Skeletal muscle satellite cell (primary cell): ENCODE results near the gene CXCL10.
"Not testable (repeated sequence)": the region's sequence is repeated elsewhere in the genome, so short reads cannot be mapped to it uniquely, and the experiment has no call there.

Experiments
- H3K27me3 ChIP-seq: 2 replicates; pipeline ENCODE4 v1.7.0; 2013; ENCODE audit warnings: low read length; ENCODE audit not compliant: control insufficient read depth, insufficient read depth
- H3K36me3 ChIP-seq: 2 replicates; pipeline ENCODE4 v1.7.0; 2013; ENCODE audit warnings: mild to moderate bottlenecking, control low read depth, low read length; ENCODE audit not compliant: insufficient read depth
- H3K4me1 ChIP-seq: 2 replicates; pipeline ENCODE4 v1.7.0; 2013; ENCODE audit warnings: low read length; ENCODE audit not compliant: control insufficient read depth, insufficient read depth
- H3K4me2 ChIP-seq: 2 replicates; pipeline ENCODE4 v1.7.0; 2013; ENCODE audit warnings: mild to moderate bottlenecking, low read length
- H3K4me3 ChIP-seq: 2 replicates; pipeline ENCODE4 v1.7.0; 2013; ENCODE audit warnings: low read length
- H3K9ac ChIP-seq: 2 replicates; pipeline ENCODE4 v1.7.0; 2013; ENCODE audit warnings: mild to moderate bottlenecking, low read depth, low read length, moderate library complexity
- H3K9me3 ChIP-seq: replicated peaks from 2 replicates; pipeline ENCODE4 v1.7.0; 2013; ENCODE audit warnings: mild to moderate bottlenecking, control low read depth, low read length

The CXCL10 gene

DNA sequence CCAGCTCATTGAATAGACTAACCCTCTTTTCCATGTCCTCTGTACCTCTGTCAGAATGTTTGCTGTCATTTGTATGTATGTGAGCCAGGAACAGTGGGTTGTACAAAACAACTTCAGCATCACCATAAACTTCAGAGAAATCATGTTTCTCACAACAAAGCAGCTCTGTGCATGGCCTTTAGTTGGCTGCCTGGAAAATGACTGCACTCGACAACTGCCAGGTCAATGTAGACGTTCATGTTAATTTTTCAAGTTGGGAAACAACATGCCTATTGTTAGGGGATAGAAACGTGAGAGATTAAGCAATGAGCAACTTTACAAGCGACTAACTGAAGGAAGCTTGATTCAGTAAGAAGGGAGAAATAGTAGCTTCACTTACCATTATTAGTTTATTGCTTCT is 30.4 kb upstream of the CXCL10 start:
- H3K4me2 ChIP-seq: no peak overlapping the region
- H3K4me1 ChIP-seq: no peaks in the 10 kb centered on the region
- H3K4me3 ChIP-seq: no peak overlapping the region
- peaks cover 55% of the 10 kb centered on the region for H3K27me3 ChIP-seq
- no peaks in the 10 kb centered on the region for H3K36me3 ChIP-seq
- no peaks in the 10 kb centered on the region for H3K9me3 ChIP-seq
- no peak overlapping the region for H3K9ac ChIP-seq

DNA sequence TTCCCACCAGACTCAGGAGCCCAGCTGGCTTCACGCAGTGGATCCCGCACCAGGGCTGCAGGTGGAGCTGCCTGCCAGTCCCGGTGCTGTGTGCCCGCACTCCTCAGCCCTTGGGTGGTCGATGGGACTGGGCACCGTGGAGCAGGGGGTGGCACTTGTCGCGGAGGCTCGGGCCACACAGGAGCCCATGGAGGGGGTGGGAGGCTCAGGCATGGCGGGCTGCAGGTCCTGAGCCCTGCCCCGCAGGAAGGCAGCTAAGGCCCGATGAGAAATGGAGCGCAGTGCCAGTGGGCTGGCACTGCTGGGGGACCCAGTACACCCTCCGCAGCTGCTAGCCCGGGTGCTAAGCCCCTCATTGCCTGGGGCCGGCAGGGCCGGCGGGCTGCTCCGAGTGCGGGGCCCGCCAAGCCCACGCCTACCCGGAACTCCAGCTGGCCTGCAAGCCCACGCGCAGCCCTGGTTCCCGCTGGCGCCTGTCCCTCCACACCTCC is 27.3 kb upstream of the CXCL10 start:
- not testable (repeated sequence) for H3K4me2 ChIP-seq, H3K4me3 ChIP-seq, H3K4me1 ChIP-seq, H3K9me3 ChIP-seq, H3K9ac ChIP-seq, H3K36me3 ChIP-seq
- H3K27me3 ChIP-seq: peaks cover 25% of the 10 kb centered on the region

DNA sequence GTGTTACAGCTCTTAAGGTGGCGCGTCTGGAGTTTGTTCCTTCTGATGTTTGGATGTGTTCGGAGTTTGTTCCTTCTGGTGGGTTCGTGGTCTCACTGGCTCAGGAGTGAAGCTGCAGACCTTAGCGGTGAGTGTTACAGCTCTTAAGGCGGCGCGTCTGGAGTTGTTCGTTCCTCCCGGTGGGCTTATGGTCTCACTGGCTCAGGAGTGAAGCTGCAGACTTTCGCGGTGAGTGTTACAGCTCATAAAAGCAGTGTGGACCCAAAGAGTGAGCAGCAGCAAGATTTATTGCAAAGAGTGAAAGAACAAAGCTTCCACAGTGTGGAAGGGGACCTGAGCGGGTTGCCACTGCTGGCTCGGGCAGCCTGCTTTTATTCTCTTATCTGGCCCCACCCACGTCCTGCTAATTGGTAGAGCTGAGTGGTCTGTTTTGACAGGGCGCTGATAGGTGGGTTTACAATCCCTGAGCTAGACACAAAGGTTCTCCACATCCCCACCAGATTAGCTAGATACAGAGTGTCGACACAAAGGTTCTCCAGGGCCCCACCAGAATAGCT is 26.6 kb upstream of the CXCL10 start:
- not testable (repeated sequence) for H3K9me3 ChIP-seq, H3K4me2 ChIP-seq, H3K9ac ChIP-seq, H3K4me1 ChIP-seq, H3K36me3 ChIP-seq, H3K4me3 ChIP-seq
- H3K27me3 ChIP-seq: peaks cover 18% of the 10 kb centered on the region

DNA sequence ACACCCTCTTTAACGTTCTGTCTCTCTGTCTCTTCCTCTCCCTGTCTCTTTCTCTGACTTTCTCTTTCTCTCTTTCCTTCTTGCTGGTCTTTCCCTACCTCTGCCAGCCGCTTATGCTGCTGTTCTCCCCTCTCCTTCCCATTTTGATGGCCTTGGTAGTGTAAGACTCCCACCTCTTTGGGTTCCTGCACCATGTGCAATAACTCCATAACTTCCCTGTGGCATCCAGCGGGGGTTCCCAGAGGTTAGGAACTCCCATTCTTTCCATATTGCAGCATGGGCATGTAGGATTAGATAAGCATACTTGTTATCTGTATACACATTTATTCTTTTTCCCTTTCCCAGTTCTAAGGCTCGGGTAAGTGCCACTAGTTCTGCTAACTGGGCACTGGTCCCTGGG is 21.4 kb upstream of the CXCL10 start:
- H3K4me3 ChIP-seq, H3K4me1 ChIP-seq, H3K27me3 ChIP-seq, H3K9ac ChIP-seq, H3K4me2 ChIP-seq, H3K36me3 ChIP-seq, H3K9me3 ChIP-seq: not testable (repeated sequence)

DNA sequence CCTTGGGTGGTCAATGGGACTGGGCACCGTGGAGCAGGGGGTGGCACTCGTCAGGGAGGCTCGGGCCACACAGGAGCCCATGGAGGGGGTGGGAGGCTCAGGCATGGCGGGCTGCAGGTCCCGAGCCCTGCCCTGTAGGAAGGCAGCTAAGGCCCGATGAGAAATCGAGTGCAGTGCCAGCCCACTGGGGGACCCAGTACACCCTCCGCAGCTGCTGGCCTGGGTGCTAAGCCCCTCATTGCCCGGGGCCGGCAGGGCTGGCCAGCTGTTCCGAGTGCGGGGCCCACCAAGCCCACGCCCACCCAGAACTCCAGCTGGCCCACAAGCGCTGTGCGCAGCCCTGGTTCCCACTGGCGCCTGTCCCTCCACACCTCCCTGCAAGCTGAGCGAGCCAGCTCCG is 20.0 kb upstream of the CXCL10 start:
- H3K27me3 ChIP-seq, H3K9ac ChIP-seq, H3K4me3 ChIP-seq, H3K4me1 ChIP-seq, H3K9me3 ChIP-seq, H3K36me3 ChIP-seq, H3K4me2 ChIP-seq: not testable (repeated sequence)

DNA sequence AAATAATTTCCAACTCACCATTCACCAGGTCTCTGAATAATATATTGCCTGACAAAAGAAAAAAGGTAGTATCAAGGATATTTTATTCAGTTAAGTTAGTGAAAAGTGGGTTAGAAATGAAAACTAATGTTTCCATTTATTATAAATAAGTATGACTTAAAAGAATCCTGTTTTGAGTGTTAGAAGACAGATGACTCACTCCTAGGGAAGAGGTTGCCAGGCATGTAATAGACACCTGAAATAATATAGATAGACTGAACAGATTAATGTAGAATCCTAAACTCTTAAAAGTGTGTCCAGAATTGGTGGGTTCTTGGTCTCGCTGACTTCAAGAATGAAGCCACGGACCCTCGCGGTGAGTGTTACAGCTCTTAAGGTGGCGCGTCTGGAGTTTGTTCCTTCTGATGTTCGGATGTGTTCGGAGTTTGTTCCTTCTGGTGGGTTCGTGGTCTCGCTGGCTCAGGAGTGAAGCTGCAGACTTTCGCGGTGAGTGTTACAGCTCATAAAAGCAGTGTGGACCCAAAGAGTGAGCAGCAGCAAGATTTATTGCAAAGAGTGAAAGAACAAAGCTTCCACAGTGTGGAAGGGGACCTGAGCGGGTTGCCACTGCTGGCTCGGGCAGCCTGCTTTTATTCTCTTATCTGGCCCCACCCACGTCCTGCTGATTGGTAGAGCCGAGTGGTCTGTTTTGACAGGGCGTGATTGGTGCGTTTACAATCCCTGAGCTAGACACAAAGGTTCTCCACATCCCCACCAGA is 19.1 kb upstream of the CXCL10 start:
- not testable (repeated sequence) for H3K36me3 ChIP-seq, H3K9me3 ChIP-seq, H3K4me1 ChIP-seq, H3K27me3 ChIP-seq, H3K4me2 ChIP-seq, H3K4me3 ChIP-seq, H3K9ac ChIP-seq

DNA sequence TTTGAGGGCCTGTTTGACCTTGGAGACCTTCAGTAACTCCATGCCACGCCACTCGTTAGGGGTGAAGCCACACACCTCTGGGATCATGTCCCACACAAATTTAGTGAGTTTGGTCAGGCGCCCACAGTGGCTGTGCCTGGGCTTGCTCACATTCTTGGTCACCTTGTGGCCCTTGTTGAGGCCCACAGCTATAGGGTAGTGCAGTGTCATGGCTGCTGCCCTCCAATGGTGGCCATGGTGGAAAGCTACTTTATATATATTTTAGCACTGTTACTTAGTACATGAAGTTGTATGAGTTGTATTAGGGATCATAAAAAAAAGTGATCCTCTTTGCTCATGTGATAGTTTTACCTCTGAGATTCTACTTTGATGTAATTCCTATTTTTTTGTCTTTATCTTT is 13.6 kb upstream of the CXCL10 start:
- H3K36me3 ChIP-seq: no peaks in the 10 kb centered on the region

DNA sequence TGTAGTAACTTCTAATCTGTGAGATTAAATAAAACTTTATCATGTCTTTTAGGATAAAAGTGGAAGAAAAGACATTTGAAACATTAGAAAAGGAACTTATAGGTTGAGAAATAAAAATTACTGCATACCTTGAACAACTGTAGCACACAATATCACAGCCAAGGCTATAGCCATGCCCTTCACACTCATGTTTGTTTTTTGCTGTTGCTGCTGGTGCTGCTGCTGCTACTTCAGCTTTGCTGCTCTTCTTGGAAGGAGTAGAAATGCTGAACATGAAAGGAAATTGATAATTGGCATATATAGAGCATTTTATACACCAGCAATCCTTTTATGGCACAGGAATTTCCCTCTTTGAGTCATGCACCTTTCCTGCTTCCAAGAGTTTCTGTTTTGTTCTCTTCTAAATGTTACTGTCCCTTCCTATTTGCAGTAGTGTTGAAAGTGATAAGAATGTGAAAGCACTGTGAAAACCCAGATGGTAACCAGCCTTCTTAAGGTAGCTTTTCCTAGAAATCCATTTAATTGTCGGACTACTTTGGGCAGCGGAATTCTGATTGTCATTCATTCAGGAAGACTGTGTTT is 12.6 kb upstream of the CXCL10 start, which contains the start of gene CXCL11:
Gene CXCL11, minus strand, starts transcription at position 272 of the 582 bp plus-strand sequence. Its CDS starts 83 bp downstream, at position 189.
- H3K36me3 ChIP-seq: no peaks in the 10 kb centered on the region
- H3K9me3 ChIP-seq: no peaks in the 10 kb centered on the region
- H3K9ac ChIP-seq: no peak within 1 kb of the TSS
- H3K27me3 ChIP-seq: peaks cover 28% of the 10 kb centered on the region
- H3K4me3 ChIP-seq: no peak within 1 kb of the TSS
- no peak within 1 kb of the TSS for H3K4me2 ChIP-seq
- no peaks in the 10 kb centered on the region for H3K4me1 ChIP-seq

More for the DNA sequence above, 13.6 kb upstream of the CXCL10 start:
- Histone ChIP-seq H3K27me3 (peaks cover 28% of the 10 kb centered on the region), H3K4me1 (no peaks in the 10 kb centered on the region), H3K9me3 (no peaks in the 10 kb centered on the region), H3K9ac (no peak overlapping the region), H3K4me3 (no peak overlapping the region), H3K4me2 (no peak overlapping the region)

DNA sequence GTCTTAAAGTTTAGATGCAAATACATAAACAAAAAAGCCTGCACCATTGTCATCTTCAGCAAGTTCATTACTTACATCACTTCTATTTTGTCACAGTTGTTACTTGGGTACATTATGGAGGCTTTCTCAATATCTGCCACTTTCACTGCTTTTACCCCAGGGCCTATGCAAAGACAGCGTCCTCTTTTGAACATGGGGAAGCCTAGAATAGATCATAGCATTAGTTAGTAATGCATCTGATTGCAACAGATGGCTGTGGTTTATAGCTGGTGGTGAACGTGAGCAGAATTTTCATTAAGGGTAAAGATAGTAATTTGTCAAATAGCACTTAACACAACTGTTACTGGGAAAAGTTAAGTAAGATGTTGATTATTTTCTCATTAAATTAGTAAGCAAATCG is 11.8 kb upstream of the CXCL10 start:
- Histone ChIP-seq H3K9me3 (no peaks in the 10 kb centered on the region), H3K4me2 (no peak overlapping the region), H3K4me1 (no peaks in the 10 kb centered on the region), H3K9ac (no peak overlapping the region), H3K4me3 (no peak overlapping the region), H3K36me3 (no peaks in the 10 kb centered on the region), H3K27me3 (peaks cover 26% of the 10 kb centered on the region)

DNA sequence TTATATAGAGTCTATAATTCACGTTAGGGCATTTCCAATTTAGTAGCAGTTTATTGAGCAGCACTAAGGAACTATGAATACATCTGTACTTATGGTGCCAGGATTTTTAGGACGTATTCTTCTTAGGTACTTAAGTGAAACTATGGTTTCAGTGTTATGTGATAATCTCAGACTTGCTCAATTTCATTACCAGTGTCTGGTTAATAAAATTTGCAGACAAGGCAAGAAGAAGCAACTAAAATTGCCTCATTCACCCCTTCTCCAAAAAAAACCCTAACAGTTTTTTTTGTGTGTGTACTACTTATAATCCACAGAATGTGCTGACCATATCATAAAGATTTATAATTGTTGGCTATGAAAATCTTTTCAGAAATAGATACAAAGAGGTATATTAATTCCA is 6.0 kb upstream of the CXCL10 start:
- no peak overlapping the region for H3K9ac ChIP-seq
- no peak overlapping the region for H3K4me2 ChIP-seq
- peaks cover 39% of the 10 kb centered on the region for H3K27me3 ChIP-seq
- H3K4me3 ChIP-seq: no peak overlapping the region
- H3K4me1 ChIP-seq: no peaks in the 10 kb centered on the region
- no peaks in the 10 kb centered on the region for H3K36me3 ChIP-seq
- no peaks in the 10 kb centered on the region for H3K9me3 ChIP-seq

DNA sequence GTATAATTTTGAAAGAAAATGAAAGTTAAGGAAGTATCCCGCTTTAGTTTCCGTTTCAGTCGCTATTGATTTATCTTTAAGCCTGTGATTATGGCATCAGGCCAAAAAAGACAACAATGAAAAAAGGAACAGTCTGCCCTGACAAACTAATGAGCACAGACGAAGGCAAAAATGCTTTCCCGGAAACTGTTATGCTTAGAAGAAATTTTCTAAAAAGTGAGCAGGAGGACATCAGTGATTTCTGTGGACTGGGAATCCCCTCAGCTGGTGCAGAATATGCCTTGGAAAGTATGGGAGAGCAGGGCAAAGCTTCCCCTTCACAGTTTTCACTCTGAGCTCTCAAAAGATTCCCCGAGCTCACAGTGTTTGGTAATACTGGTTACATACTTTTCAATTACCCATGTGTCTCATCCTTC is 5.1 kb upstream of the CXCL10 start:
- Histone ChIP-seq H3K9ac (no peak overlapping the region), H3K27me3 (peaks cover 37% of the 10 kb centered on the region), H3K4me3 (peak overlapping the region; percentile 40), H3K36me3 (no peaks in the 10 kb centered on the region), H3K9me3 (no peaks in the 10 kb centered on the region), H3K4me1 (no peaks in the 10 kb centered on the region), H3K4me2 (peak overlapping the region; percentile 56)

DNA sequence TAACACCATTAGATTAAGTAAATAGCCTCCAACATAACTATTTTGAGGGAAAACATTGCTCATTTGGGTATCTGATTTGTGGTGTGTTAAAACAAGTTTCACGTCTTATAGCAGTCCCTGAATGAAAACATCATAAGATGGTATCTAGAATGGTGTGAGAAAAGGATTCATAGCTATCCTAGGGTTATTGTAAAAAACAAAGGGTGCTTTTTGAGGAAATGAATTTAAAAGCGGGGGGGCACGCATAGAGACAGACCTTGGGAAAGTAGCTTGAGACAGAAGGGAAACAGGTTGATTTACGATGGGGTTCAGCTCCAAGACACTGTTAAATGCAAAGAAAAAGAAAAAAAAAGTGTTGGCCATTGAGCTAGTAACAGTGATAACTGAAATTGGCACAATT is 768 bp upstream of the CXCL10 start:
- H3K27me3 ChIP-seq: peaks cover 48% of the 10 kb centered on the region
- no peaks in the 10 kb centered on the region for H3K9me3 ChIP-seq
- no peaks in the 10 kb centered on the region for H3K36me3 ChIP-seq
- no peaks in the 10 kb centered on the region for H3K4me1 ChIP-seq
- no peak overlapping the region for H3K4me2 ChIP-seq
- no peak overlapping the region for H3K4me3 ChIP-seq
- H3K9ac ChIP-seq: no peak overlapping the region
